Heart left ventricle (tissue), 16 donors: ENCODE measurements around the gene LRRC3. TPM values are rescaled to one million over a fixed set of nuclear protein-coding genes. Genes with fewer than 3 reads are reported as not detected.

Source experiments
- ATAC-seq, 4 donors: fragments of 200-7000 bp; cut with Tn5 transposase; one replicate each; pipeline ENCODE4 v1.9.1; 2020 to 2022; ENCODE audit warnings: moderate library complexity in 4 of 4, mild to moderate bottlenecking in 3 of 4, moderate number of reproducible peaks in 1 of 4
- DNase-seq, 5 donors: peaks; one replicate each; pipeline ENCODE4 v3.0.0-alpha.2; 2020
- H3K27ac ChIP-seq, 12 donors: fragments of 200-600 bp; sonication (generic) in 4 of 12; one replicate each; pipeline versions ENCODE4 v1.5.0 to v1.8.0; 2016 to 2022; ENCODE audit warnings: mild to moderate bottlenecking in 2 of 12
- H3K27me3 ChIP-seq, 9 donors: fragments of 200-600 bp; sonication (generic) in 2 of 9; one replicate each; pipeline versions ENCODE4 v1.5.1 to v1.8.0; 2016 to 2022; ENCODE audit warnings: mild to moderate bottlenecking in 3 of 9
- H3K36me3 ChIP-seq, 9 donors: fragments of 200-600 bp; sonication (generic) in 2 of 9; one replicate each; pipeline versions ENCODE4 v1.5.0 to v1.8.0; 2018 to 2022; ENCODE audit warnings: mild to moderate bottlenecking in 2 of 9
- H3K4me1 ChIP-seq, 12 donors: fragments of 200-600 bp; sonication (generic) in 4 of 12; one replicate each; pipeline versions ENCODE4 v1.5.0 to v1.8.0; 2016 to 2022; ENCODE audit warnings: mild to moderate bottlenecking in 3 of 12
- H3K4me3 ChIP-seq, 12 donors: fragments of 200-600 bp; sonication (generic) in 4 of 12; one replicate each; pipeline versions ENCODE4 v1.5.0 to v1.8.0; 2017 to 2022; ENCODE audit warnings: mild to moderate bottlenecking in 9 of 12, moderate library complexity in 4 of 12
- H3K9me3 ChIP-seq, 12 donors: fragments of 200-600 bp; sonication (generic) in 4 of 12; one replicate each; pipeline versions ENCODE4 v1.5.0 to v1.8.0; 2016 to 2022; ENCODE audit warnings: mild to moderate bottlenecking in 1 of 12
- POLR2A ChIP-seq, 2 donors: fragments of 450-650 bp; IDR thresholded peaks; one replicate each; pipeline ENCODE4 v1.6.1; 2017; ENCODE audit warnings: antibody characterized with exemption in 2 of 2, mild to moderate bottlenecking in 2 of 2, moderate library complexity in 2 of 2
- WGBS, 4 donors: extraction: QIAGEN DNeasy Blood & Tissue Kit in 2 of 4; methylation state at CpG; one replicate each; pipeline versions ENCODE4 v1.1.5 to v1.1.7; 2013 to 2018; 5-methylcytosine and 5-hydroxymethylcytosine counted together
- intact Hi-C, 10 donors: fragments of 100-400 bp; cut with DNase I; formaldehyde crosslinking; loops; one replicate each; pipeline versions ENCODE4 v1.11.1 to v1.14.2; 2022
- polyA plus RNA-seq, 2 donors: library from polyadenylated mRNA; stranded (reverse); fragments of 200-250 nt; gene quantifications; one replicate each; pipeline ENCODE4 v1.2.3, GENCODE V29; 2013
- total RNA-seq, 9 donors: library from RNA; depleted of rRNA in 2 of 9; stranded (reverse); fragments of >200 nt in 2 of 9; fragmentation: NEBNext Ultra II Directional in 3 of 9; extraction: Animal tissue kit (Norgen Biotek cat#: 25700) in 3 of 9; gene quantifications; one replicate each; pipeline versions ENCODE4 v1.1.0 to v1.2.4, GENCODE V29; 2016 to 2023
- TF ChIP-seq, protein P1 (sequence below), 12 donors: fragments of 200-600 bp; sonication (generic) in 4 of 12; IDR thresholded peaks; one replicate each; pipeline versions ENCODE4 v1.5.0 to v1.8.0; 2018 to 2022; ENCODE audit warnings: antibody characterized with exemption in 12 of 12, mild to moderate bottlenecking in 5 of 12
- donor health status: ischemic (EF 13 %, LVEDD 7.1; RV severe dilation, severe dysfunction).
- donor health status: healthy with polysubstance abuse.
- donor health status: DM: no; HTN: yes; CAD: no.
- donor health status: DM: no; HTN: no; CAD: no.
- donor health status: ischemic (EF 25% LVEDD 6.9; RV normal size, moderate dysfunction).
- donor health status: ischemic (EF 25% LVEDD 5.7; RV mildly dilated, moderate dysfunction).
- donor health status: healthy.
- donor health status: DM: yes; HTN: yes; CAD: no.
- donor health status: ischemic (EF 35%, LVEDD 5.7; RV mildly dilated, moderate dysfunction).
- donor health status: nonischemic (EF 11% LVEDD 7.7; RV severe dilation, severe dysfunction).
- donor health status: DM: yes; HTN: yes; CAD: no.
- donor health status: PGD.
- donor health status: ischemic (EF 29% LVEDD 5.4; RV normal size, mild dysfunction).
- donor health status: nonischemic (EF 23%, LVEDD 6.1; RV moderate dilation, normal function).

LRRC3 gene
- total and polyA plus RNA-seq, 11 donors = 1.4 to 5.8 (median 2.3) TPM

DNA sequence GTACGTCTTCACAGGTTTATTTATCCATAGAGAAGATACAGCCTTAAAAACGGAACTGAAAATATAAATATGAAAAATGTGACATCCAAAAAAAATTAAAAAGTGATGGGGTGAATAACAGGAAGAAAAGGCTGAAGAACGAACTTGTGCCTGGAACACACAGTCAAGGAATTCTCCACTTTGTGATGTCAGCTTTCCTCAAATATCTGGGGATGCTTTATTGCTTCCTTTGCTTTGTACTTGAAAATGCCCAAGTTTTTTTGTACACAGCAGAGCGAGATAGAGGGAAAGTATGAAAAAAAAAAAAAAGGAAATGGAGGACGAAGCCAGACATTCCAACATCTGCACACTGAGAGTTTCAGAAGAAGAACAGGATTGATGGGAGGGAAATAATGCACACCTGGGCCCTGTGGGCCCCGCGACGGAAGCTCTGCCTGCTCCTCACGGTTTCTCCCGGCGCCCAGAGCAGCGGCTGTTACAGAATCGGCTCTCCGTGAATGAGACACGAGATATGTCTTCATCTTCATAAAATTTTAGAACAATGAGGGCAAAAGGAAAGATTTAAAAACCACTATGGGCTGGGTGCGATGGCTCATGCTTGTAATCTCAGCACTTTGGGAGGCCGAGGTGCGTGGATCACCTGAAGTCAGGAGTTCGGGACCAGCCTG lies 10.0 kb upstream of the LRRC3 start:
- DNase-seq = peak in 1 of 5 donors; percentile 5
- intact Hi-C loops = loop anchor here in 1 of 10 donors (10.0 kb wide), 1 partner anchor 80 kb away; no protein-coding TSS in a partner anchor

DNA sequence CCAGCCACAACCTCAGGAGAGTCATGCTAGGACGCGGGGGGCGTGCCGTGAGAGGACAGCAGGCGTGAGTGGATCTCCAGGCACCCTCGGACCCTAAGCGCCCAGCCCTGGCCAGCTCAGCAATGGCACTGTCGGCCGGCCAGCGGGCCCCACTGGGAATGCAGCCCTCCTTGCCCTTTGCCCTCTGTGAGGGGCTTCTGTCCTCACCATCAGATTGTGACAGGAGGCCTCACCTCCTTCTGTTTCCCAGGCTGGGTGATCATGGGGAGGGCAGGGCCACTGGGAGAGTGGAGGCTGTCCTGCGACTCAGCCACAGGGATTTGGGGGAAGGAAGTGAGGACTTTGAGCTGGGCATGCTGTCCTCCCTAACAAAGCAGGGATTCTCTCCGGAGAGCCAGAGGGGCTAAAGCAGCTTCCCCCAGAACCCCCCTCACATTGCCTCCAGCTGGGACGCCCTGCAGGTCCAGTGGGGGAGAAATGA lies 6.6 kb upstream of the LRRC3 start:
- Histone ChIP-seq H3K9me3 (peaks cover 0 to 12% (median 0%) of the 10 kb centered on the region in 12 donors), H3K36me3 (no peaks in the 10 kb centered on the region), H3K4me1 (no peaks in the 10 kb centered on the region), H3K27ac (no peak overlapping the region), H3K27me3 (peaks cover 0 to 21% (median 0%) of the 10 kb centered on the region in 9 donors), H3K4me3 (no peak overlapping the region)
- TF ChIP-seq, protein P1, sequence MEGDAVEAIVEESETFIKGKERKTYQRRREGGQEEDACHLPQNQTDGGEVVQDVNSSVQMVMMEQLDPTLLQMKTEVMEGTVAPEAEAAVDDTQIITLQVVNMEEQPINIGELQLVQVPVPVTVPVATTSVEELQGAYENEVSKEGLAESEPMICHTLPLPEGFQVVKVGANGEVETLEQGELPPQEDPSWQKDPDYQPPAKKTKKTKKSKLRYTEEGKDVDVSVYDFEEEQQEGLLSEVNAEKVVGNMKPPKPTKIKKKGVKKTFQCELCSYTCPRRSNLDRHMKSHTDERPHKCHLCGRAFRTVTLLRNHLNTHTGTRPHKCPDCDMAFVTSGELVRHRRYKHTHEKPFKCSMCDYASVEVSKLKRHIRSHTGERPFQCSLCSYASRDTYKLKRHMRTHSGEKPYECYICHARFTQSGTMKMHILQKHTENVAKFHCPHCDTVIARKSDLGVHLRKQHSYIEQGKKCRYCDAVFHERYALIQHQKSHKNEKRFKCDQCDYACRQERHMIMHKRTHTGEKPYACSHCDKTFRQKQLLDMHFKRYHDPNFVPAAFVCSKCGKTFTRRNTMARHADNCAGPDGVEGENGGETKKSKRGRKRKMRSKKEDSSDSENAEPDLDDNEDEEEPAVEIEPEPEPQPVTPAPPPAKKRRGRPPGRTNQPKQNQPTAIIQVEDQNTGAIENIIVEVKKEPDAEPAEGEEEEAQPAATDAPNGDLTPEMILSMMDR (IDR thresholded peaks at IDR 0.05) = no peak
- TF ChIP-seq POLR2A (IDR thresholded peaks at IDR 0.05) = no peak
- ATAC-seq = no peak
- WGBS, 4 donors = 46 to 61% (median 53%) methylated on average over 3 to 13 of the region's 13 CpGs
- intact Hi-C loops = loop anchor here in 1 of 10 donors (10.0 kb wide), 1 partner anchor 84 kb away; no protein-coding TSS in a partner anchor
- no peak for DNase-seq

More for the DNA sequence above, 10.0 kb upstream of the LRRC3 start:
- H3K4me1 ChIP-seq = no peaks in the 10 kb centered on the region
- peaks cover 0 to 18% (median 0%) of the 10 kb centered on the region in 9 donors for H3K27me3 ChIP-seq
- peaks cover 0 to 3% (median 0%) of the 10 kb centered on the region in 9 donors for H3K36me3 ChIP-seq
- TF ChIP-seq, protein P1 (IDR thresholded peaks at IDR 0.05) = no peak
- no peak for TF ChIP-seq POLR2A (IDR thresholded peaks at IDR 0.05)
- no peak overlapping the region for H3K27ac ChIP-seq
- H3K9me3 ChIP-seq = no peaks in the 10 kb centered on the region
- no peak for ATAC-seq
- 78 to 83% (median 81%) methylated on average over 19 of the region's 19 CpGs for WGBS, 4 donors
- H3K4me3 ChIP-seq = no peak overlapping the region

DNA sequence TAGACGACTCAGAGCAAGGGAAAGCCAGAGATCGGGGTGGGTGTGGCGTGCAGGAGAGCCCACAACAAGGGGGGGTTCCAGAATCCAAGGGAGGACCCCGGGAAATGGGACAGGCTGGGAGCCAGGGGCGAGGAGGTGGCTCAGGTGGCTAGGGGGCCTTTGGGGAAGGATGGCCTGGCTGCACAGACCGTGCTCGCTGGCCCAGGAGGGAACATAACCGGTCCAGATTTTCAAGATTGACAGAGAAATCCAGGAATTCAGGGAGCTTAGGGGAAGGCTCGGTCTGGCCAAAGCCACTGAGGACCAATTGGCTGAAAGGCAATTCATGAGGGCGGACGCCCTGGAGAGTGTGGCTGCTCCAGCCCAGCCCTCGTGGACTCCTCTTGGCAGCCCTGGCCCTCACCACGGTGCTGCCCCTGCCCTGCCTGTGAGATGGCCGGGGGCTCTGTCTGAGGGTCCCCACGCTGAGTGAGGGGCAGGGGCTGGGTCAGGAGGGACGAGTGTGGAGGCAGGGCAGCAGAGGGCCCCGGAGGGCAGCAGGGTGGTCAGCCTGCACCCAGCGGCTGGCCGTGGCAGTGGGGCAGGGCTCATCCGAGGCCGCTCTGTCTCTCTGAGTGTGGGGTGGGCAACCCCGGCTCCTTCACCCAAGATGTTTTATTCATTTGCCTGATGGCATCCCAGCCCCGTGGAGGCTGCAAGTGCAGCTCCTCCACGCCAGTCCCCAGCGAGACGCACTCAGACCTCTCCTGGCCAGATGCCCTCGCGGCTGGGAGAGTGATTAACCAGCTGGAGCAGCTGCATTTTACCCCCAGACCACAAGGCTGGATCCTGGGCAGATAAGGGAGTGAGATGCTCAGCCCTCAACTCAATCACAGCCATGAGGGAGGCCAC lies 5.6 kb upstream of the LRRC3 start:
- no peak overlapping the region for H3K27ac ChIP-seq
- peak in 1 of 4 donors; percentile 38 for ATAC-seq
- H3K36me3 ChIP-seq = no peaks in the 10 kb centered on the region
- peaks cover 0 to 21% (median 0%) of the 10 kb centered on the region in 9 donors for H3K27me3 ChIP-seq
- no peak overlapping the region for H3K4me3 ChIP-seq
- H3K9me3 ChIP-seq = peaks cover 0 to 20% (median 2%) of the 10 kb centered on the region in 12 donors
- intact Hi-C loops = loop anchor here in 5 of 10 donors (10.0 kb wide), 3 partner anchors 85 to 115 kb away; partner anchors contain the start of gene CFAP410 (in 1 of the 5)
- 62 to 67% (median 64%) methylated on average over 21 to 28 of the region's 28 CpGs for WGBS, 4 donors
- H3K4me1 ChIP-seq = peaks cover 0 to under 1% (median 0%) of the 10 kb centered on the region in 12 donors
- TF ChIP-seq, protein P1 (IDR thresholded peaks at IDR 0.05) = no peak
- no peak for TF ChIP-seq POLR2A (IDR thresholded peaks at IDR 0.05)
- DNase-seq = peak in 1 of 5 donors; percentile 16
